Pons (tissue), 1 donor: ENCODE data around the gene RAB1B.

Source experiments
- DNase-seq: peaks from one replicate; pipeline ENCODE4 v3.0.0-alpha.2; 2016; ENCODE audit warnings: low spot score

Gene RAB1B

GRCh38 chr11:66284526-66285078 is 16.2 kb downstream of the RAB1B start:
- DNase-seq = no peak

- DNase-seq = no peak
Measured at GRCh38 chr11:66285250-66285947, 17.0 kb downstream of the RAB1B start.

- no peak for DNase-seq
Measured at GRCh38 chr11:66286699-66287098, 18.3 kb downstream of the RAB1B start.

GRCh38 chr11:66287211-66287888 is 18.9 kb downstream of the RAB1B start:
- DNase-seq = no peak

GRCh38 chr11:66287889-66288670 is 19.6 kb downstream of the RAB1B start:
- DNase-seq = no peak

GRCh38 chr11:66288671-66289547 is 20.5 kb downstream of the RAB1B start, which contains the start of gene YIF1A:
TSS of gene YIF1A (minus strand) at chr11:66289143. CDS start at chr11:66288985, 158 bp downstream.
- peak; percentile 99 for DNase-seq

GRCh38 chr11:66289548-66290329 is 21.3 kb downstream of the RAB1B start:
- DNase-seq = no peak

GRCh38 chr11:66290330-66290621 is 21.8 kb downstream of the RAB1B start:
- DNase-seq = no peak

GRCh38 chr11:66291303-66291705 is 22.9 kb downstream of the RAB1B start:
- no peak for DNase-seq

GRCh38 chr11:66291706-66292542 is 23.5 kb downstream of the RAB1B start, which contains the start of gene TMEM151A:
TSS of gene TMEM151A (plus strand) at chr11:66291894. CDS start at chr11:66292014, 120 bp downstream.
- no peak for DNase-seq

- no peak for DNase-seq
Measured at GRCh38 chr11:66292543-66293332, 24.3 kb downstream of the RAB1B start.

- no peak for DNase-seq
Measured at GRCh38 chr11:66293352-66293751, 24.9 kb downstream of the RAB1B start.

- no peak for DNase-seq
Measured at GRCh38 chr11:66293777-66294625, 25.6 kb downstream of the RAB1B start.

GRCh38 chr11:66294626-66295620 is 26.5 kb downstream of the RAB1B start:
- DNase-seq = no peak

GRCh38 chr11:66297610-66298009 is 29.2 kb downstream of the RAB1B start:
- no peak for DNase-seq

- no peak for DNase-seq
Measured at GRCh38 chr11:66299186-66299585, 30.7 kb downstream of the RAB1B start.

- no peak for DNase-seq
Measured at GRCh38 chr11:66302656-66303055, 34.2 kb downstream of the RAB1B start.
